HG02885 (cell line): ENCODE results near the gene GRXCR1.

ENCODE experiments used
- ATAC-seq: cut with Tn5 transposase; IDR thresholded peaks from one replicate; pipeline ENCODE4 v1.9.1; 2021; ENCODE audit warnings: mild to moderate bottlenecking; ENCODE audit not compliant: unreplicated experiment, poor library complexity

Gene GRXCR1

DNA sequence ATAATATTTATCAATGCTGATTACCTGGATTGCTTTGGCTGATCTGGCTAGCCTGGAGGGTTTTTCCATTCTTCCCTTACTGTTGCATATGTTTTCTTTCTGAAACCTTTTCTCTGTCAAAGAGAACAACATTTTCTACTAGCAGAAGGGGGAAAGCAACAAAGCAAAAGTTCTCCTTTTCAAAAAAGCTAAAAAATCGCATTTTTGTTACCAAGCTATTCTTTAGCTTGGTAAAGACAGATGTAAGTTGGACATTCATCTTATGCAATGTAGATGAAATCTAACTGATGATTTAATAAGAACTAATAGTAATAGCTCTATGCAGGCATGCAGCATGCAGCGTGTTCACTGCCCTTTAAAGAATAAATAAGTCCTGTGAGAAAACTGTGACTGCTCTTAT is at the start of gene GRXCR1:
Gene GRXCR1 (plus strand): TSS at position 301 of the 400 bp plus-strand sequence. CDS start 554 bp downstream, outside the sequence.
- ATAC-seq = no peak

DNA sequence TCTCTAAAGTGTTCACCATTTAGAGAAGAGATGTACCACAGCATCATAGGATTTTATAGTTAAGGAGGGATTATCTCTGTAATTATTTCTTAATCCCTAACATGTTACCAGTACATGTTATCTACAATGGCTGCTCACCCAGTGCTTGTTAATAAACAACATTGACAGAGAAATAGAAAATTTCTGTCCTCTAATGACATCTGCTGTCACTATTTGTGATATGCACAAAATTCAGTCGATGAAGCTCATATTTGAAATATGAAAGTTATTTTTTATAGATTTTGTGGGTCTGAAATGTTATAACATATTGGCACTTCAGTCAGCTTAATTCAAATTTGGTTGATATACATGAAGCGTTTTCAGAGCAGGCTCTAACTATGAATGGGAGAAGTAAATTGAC is 48.8 kb upstream of the GRXCR1 start:
- no peak for ATAC-seq

DNA sequence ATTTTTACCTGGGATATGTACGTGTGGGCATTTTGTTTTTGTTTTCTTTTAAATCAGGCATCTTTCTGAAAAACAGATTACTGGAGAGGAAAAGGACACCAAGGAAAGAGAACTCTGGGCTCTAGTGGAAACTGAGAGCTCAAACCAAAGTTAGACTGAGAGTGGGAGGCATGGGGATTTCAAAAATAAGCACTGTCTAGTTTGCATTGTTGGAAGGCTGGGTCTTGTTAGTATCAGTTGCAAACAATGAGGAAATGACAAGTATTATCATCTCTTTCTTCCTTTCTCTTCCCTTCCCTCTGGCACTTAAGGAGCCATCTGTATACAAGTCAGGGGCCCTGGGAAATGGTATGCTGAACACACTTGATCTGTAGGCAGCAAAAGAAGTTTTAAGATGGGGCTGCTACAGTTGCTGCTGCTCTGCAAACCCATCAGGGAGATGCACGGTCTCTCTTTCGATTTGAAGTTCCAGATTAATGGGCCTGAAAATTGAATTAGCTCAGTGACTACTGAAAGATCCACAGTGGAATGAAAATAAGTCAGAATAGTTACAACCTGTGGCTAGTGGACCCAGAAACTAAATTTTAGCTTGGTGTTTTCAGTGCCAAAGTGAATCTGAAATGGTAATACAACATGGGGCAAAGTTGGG is 48.0 kb upstream of the GRXCR1 start:
- ATAC-seq = no peak

DNA sequence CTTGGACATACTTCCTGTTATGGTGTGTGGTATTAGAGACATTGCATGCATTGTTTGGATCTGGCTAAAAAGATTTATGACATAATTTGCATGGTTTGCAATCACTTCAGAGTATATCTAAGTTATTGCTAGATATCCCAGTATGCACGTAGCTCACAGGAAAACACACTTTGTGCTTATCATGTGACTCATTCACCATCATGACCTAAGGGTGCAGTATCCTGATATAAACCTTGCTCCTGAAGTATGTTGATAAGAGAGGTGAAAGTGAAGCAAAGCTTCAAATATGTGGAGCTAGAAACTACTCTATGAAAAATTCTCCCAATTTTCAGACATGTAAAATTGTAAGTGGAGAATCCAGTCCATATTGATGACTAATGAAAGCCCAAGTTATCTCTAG is 46.9 kb upstream of the GRXCR1 start:
- ATAC-seq = no peak

DNA sequence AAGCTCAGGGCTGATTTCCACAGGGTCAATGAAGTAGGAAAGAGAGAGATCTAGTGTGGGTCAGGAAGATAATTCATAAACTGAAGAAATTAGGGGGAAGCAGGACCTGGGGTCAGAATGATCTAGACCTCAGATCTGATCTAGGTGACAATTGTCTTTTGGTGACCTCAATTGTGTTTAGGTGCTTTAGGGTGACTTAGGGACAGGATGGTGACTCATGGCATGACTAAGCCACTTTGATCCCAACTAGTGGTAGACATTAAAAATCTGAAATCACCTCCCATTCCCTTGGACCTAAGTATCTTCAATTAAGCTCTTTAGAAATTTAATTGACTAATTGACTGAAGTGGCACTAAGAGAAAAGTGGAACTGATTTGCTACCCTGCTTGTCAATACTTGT is 36.7 kb upstream of the GRXCR1 start:
- ATAC-seq = no peak

DNA sequence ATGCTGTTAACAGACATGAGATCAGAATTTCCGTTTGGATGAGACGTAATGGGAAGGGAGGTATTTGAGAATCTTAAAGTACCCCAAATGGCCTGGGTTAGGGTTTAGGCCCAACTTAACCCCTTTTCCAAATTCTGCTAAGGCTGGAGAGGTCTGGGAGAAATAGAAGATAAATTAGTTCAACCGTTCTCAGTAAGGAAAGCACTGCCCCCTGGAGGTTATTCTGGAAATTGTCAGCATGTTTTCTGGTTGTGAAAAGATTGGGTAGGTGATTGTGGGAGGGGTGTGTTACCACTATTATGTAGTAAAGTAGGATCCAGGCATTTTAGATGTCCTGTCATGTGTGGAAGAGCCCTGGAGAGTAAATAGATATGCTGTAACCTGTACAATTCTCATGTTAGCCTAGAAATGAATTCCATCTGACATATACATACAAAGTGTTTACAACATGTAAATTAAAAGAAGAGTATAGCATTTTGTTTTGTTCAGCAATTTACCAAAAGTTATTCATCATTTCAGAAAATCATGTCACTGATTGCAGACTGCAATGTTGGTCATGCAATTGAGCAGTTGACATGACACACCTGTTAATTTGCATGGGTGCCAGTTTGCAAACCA is 26.8 kb upstream of the GRXCR1 start:
- ATAC-seq = peak; percentile 81

DNA sequence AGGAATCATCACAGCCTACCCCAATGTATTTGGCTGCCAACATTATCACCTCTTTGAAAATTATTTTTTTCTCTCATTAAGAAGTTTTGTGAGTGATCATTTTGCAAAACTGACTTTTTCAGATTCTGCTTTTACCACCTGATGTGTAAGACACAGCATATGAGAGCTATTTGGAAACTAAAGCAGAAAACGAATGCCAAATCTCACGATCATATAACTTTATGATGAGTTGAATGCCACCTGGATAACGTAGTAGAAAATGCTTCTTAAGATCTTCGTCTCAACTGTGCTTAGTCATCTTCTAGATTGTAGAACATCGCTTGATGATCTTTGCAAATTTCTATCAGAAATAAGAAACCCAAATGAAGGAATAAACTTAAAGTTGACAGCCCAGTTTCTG is 21.3 kb upstream of the GRXCR1 start:
- no peak for ATAC-seq

DNA sequence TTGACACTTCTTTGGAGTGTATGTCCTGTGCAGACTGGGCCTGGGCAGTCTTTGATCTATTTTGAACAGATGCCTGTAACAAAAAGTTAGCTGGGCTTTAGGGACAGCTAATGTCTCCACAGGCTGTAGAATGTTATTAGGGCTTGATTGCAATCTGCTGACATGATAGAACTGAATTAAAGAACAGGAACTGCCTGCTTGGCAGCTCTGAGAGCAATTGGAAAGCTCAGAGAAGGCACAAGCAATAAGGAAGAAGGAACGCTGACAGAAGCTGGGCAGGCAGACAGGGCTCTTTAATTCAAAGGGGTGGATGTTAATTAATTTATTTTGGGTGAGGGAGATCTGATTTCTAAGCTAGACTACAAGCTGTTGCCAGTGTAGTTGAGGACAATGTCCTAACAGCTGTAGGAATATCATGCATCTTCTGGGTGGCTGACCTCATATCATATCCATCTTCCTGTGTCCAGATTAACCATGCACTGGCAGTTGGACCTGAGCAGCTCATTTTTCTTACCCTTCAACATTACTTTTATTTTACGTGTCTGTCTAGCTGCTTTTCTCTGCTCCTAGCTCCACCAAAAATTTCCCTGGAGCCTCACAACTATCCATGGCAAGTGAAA is 20.7 kb upstream of the GRXCR1 start:
- no peak for ATAC-seq

DNA sequence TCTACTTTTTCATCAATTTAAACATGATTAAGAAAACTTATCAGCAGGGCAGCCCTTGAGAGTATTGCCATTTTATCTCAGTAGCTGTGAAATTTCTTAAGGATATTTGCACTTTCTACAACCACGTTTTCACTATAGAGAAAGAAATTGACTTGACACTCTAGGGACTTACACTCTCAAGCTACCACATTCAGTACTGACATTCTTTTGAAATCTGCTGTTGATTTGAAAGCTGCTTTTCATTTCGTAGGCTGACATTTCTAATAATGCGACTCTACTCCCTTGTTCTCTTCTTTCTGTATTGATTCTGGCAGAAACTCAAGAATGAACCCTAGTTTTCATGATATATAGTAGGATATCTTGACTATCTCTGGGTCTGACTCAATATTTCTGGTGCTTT is 13.7 kb upstream of the GRXCR1 start:
- no peak for ATAC-seq

DNA sequence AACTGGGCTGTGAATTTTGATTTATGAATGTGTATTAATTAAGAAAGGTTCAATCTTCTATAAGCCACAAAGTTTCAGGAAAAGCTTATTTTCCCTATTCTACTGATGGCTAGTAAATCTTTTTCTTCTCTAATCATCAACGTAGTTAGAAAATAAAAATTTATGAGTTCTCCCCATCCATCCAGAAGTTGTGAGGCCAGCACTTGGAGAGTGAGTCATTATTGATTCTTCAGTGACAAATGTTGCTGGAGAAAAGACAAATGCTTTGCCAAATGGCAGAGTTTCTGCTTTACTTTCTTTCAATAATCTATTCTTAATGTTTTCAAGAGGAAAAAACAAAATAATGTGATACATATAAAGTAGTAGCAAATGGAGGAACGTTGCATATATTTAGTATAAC is 11.3 kb upstream of the GRXCR1 start:
- no peak for ATAC-seq

DNA sequence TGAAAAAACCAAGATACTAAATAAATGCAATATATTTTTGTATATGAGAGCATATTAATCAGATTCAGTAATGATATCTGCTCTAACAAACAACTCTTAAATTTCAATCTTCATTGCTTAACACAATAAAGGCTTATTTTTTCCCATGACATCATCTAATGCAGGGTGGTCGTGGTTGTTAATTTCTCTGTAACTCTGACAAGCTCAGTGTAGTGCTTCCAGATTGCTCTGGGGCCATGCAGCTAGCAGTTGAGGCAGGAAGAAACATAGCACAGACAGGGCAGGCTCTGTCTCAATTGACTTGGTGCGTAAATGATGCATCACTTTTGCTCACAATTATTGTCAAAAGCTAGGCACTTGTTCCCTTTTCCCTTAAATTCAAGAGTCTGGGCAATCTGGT is 869 bp upstream of the GRXCR1 start:
- no peak for ATAC-seq

DNA sequence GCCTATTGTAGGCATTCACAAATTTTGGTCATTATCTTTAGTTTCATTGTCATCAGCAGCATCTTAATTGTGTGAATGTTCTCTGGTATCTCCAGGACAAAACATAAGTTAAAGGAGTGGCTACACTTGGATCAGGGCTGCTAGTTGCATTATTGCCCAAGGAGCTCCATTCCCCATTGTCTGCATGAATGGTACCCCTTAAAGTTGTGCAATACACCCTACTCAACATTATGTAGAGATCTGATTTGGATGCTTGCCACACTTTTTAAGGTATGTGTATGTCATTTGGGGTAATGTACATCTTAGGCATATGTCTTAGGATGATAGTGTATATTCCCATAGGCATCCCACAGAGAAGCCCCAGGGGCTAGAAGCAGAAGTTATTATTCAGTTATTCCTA is 2.9 kb downstream of the GRXCR1 start:
- no peak for ATAC-seq

DNA sequence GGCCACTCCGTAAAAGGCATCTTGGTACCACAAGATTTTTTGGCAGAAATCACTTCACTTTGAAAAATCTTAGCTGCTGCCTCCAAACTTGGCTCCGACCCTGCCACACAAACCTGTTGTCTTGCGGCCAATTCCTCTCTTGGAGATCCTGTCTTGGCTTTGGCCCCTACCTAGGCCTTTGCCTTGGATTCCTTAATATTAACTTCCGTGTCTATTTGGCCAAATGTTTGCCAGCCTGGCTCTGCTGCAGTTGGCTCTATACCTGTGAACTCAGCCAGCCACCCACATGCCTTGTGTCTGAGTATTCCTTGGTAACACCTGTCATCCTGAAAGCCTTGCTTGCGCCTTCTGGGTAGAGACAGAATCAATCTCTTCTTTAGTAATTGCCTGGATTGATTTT is 12.5 kb downstream of the GRXCR1 start:
- ATAC-seq = no peak

DNA sequence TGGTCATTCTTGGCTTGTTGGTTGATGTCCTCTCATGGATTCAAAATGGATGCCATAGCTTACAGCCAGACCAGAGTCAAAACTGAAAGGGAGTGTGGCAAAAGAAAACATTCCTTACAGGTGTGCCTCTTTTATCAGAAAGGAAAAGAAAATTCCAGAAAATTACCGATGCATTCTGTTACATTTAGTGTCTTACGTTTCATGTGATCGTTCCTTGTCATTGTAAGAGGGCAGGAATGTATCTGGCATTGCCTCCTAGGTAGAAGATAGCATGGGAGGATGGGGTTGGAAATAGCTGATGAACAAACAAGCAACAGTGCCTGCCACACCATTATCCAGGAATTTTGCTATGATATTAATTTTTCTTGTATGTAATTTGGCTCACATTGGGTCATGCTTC is 13.1 kb downstream of the GRXCR1 start:
- ATAC-seq = no peak

DNA sequence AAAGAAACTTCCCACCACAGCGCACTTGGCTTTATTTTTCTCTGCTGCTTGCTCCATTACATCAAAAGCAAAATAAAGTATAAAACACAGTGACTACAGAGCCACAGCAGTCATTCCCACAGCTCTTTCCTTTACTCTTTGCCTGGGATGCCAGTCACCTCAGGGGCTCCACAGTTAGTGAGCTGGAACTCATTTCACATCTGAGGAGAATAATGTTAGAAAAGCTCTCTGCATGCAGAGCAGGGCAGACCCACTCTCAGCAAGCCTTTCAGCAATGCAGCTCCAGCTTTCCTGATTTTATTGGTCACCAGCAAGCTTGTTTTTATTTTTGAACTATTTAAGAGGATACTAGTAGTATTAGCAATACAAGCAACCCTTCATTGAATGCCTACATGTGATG is 13.8 kb downstream of the GRXCR1 start:
- no peak for ATAC-seq

DNA sequence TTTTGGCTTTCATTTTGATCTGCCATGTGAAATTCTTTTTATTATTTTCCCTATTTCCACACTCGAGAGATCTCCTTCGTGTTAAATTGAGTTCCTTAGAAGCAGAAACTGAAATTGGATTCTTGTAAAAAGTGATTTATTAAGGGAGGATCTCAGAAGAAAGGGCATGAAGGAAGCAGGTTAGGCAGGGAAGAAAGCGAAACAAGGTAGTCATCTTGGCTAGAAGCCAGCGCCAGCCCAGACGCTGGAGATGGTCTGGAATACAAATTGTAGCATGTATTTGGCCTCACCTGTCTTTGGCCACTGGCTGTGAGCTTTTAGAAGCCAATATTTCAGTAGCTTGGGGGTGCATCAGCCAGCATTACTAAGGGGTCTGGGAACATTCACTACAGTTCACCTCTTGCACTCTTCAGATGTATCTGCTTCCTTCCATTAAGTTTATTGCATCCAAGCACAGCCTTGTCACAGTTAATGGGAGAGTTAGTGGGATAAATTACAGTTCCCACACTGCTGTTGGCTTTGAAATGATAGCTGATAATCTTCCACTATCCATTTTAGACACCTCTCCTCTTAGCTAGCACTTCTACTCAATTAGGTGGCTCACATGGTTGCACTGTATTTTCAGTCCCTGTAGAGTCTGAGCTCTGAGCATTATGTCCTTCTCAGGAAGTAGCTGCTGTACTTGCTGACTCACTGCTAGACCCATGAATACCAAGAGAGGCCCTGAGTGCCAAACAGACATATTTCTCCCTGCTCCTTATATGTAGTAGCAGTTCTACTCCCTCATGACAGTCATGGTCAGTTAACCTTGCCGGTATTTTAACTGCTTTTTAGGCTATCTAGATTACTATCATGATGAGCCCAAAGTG is 14.6 kb downstream of the GRXCR1 start:
- ATAC-seq = no peak

DNA sequence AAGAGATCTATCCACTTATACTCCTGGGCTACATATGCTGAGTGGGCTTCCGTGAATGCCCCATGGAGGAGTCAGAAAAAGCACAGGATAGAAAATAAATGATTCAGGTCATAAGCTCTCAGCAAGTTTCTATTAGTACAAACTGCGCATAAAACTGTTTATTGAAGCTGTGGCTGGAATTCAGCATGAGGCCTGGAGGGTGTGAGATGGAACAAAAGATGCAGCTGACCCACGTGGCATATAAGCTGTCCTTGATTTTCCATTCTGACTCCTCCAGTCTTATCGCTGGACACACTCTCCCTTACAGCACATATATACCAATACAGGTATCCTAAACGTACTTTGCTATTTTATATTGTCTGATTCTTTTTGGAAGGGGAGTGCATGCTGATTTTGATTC is 17.9 kb downstream of the GRXCR1 start:
- no peak for ATAC-seq

DNA sequence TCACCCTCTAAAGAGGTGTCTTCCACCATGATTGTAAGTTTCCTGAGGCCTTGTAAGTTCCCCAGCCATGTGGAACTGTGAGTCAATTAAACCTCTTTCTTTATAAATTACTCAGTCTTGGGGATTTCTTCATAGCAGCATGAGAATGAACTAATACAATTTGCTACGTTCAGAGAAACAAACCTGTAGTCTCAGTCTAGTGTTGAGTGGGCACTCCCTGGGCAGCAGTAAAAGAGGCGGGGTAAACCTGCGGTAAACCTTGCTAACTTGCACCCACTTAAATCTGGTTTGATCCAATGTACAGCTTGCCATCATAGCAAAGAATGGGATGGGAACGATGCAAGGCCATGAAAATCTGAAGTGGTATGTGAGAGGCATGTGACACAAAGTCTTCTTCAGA is 22.4 kb downstream of the GRXCR1 start:
- ATAC-seq = no peak

DNA sequence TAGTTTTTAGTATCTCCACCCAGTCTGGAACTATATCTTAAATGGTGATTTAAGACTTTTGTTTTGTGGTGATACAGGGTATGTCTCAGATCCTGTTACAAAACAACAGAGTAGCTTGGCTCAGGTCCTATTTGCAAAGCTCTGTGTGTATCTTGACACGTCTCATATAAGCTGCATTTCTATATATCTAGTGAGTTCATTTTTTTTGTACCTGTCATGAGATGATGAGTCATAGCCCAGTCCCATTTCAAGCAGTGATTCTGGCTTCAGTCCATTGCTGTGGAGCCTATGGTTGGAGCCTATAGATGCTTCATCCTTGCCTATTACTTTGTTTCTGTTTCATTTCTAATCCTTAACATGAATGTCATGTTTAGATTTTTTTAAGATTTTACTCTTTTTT is 23.0 kb downstream of the GRXCR1 start:
- ATAC-seq = no peak

DNA sequence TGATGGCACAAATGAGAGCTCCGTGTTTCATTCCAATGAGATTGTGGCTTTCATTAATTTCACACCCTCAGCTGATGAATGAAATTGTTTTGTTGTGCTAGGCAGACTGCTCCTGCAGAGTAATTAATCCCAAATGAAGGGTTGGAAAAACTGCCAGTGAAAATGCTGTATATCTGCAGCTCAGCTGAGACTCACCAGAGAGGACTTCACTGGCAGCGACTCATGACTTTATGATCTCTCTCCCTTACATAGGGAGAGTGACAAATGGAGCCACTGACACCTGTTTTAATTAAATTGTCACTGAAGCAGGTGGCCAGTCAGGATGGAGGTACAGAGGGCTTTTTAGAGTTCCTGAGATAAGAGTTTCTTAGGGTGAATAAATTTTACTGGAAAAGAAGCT is 24.8 kb downstream of the GRXCR1 start:
- ATAC-seq = no peak

DNA sequence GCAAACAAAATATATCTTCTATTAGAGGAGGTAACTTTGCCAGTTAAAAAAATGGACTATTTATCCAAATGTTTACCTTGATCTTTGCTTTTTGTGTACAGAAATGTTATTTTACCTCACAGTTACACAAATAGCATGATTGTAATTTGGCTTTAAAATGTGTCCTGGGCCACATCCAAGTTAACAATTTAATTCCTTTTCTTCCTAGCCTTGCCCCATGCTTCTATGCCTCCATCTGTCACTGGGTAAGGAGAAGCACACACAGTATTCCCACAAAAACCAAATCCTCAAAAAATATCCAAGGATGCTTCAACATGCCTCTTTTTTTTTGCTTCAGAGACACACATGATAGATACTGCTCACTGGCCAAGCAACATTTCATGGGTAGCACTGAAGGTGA is 30.9 kb downstream of the GRXCR1 start:
- ATAC-seq = no peak
